A549 (cell line): Measurements from ENCODE around the gene KIF1B. TPM values are rescaled to one million over a fixed set of nuclear protein-coding genes. Genes with fewer than 3 reads are reported as not detected.

Experiments used
- ATAC-seq, 2 experiments: fragments of 200-7000 bp in 1 of 2; fragments of >200 bp in 1 of 2; cut with Nextera tagmentation in 1 of 2; cut with Tn5 transposase in 1 of 2; 3 replicates each; pipeline versions ENCODE4 v1.8.0 to v1.9.1; 2018 to 2020; ENCODE audit warnings: mild to moderate bottlenecking in 1 of 2, moderate library complexity in 1 of 2
- CTCF ChIA-PET: fragments of 300-600 bp; sonication (Branson Sonifier 250); formaldehyde crosslinking; extraction: SDS; loops from one replicate; lab custom pipeline; 2021; ENCODE audit warnings: antibody characterized with exemption, inconsistent platforms; lab: Yijun Ruan, JAX
- POLR2A ChIA-PET: fragments of 350-600 bp; formaldehyde crosslinking; extraction: SDS; loops from one replicate; lab custom pipeline; 2021; ENCODE audit warnings: antibody characterized with exemption, inconsistent platforms; lab: Yijun Ruan, JAX
- DNase-seq, 2 experiments: peaks; one replicate each; pipeline versions ENCODE4 v3.0.0 to v3.0.0-alpha.2; 2011 to 2016; ENCODE audit warnings: low read depth in 1 of 2, low spot score in 1 of 2
- FAIRE-seq: peaks from 2 replicates; lab custom pipeline; 2011; peaks lifted over from hg19 to GRCh38; lab: Jason Lieb, UNC
- H3K27ac ChIP-seq, 2 experiments: fragments of >200 bp; sonication (Bioruptor Twin); formaldehyde crosslinking; 3 replicates each; pipeline ENCODE4 v1.5.1; 2016 to 2017
- H3K4me1 ChIP-seq: fragments of >200 bp; sonication (Bioruptor Twin); formaldehyde crosslinking; 3 replicates; pipeline ENCODE4 v1.6.1; 2016
- H3K4me2 ChIP-seq: fragments of >200 bp; sonication (Bioruptor Twin); formaldehyde crosslinking; 3 replicates; pipeline ENCODE4 v1.6.1; 2016
- H3K4me3 ChIP-seq: fragments of >200 bp; sonication (Bioruptor Twin); formaldehyde crosslinking; 3 replicates; pipeline ENCODE4 v1.5.1; 2016
- H3K9me3 ChIP-seq: fragments of >200 bp; sonication (Bioruptor Twin); formaldehyde crosslinking; 3 replicates; pipeline ENCODE4 v1.6.1; 2016
- CEBPB ChIP-seq, 2 experiments: fragments of >200 bp in 1 of 2; sonication (Bioruptor Twin) in 1 of 2; formaldehyde crosslinking in 1 of 2; IDR thresholded peaks; 2 replicates each; pipeline ENCODE4 v1.6.1; 2012 to 2016
- EHF ChIP-seq: fragments of 250-450 bp; sonication (Bioruptor Pico); IDR thresholded peaks from 2 replicates; pipeline ENCODE4 v1.5.0; 2020; ENCODE audit warnings: mild to moderate bottlenecking
- EHMT2 ChIP-seq: fragments of 200-600 bp; sonication (generic); IDR thresholded peaks from 2 replicates; pipeline ENCODE4 v1.6.1; 2016; ENCODE audit warnings: antibody characterized with exemption, low read depth, mild to moderate bottlenecking, moderate library complexity
- EP300 ChIP-seq, 2 experiments: fragments of >200 bp; sonication (Bioruptor Twin); formaldehyde crosslinking; IDR thresholded peaks; 2 replicates in 1 of 2; 3 replicates in 1 of 2; pipeline ENCODE4 v1.6.1; 2016 to 2017
- ESRRA ChIP-seq: fragments of 150-350 bp; IDR thresholded peaks from 2 replicates; pipeline ENCODE4 v1.6.1; 2014; ENCODE audit warnings: mild to moderate bottlenecking, low read length, borderline replicate concordance
- FOXS1 ChIP-seq: fragments of 250-450 bp; sonication (Bioruptor Pico); IDR thresholded peaks from 2 replicates; pipeline ENCODE4 v1.5.0; 2020; ENCODE audit warnings: mild to moderate bottlenecking, moderate library complexity
- GATA3 ChIP-seq: IDR thresholded peaks from 2 replicates; pipeline ENCODE4 v1.6.1; 2012; ENCODE audit warnings: borderline replicate concordance
- HOXA7 ChIP-seq: fragments of 250-450 bp; sonication (Bioruptor Pico); IDR thresholded peaks from 2 replicates; pipeline ENCODE4 v1.5.0; 2020; ENCODE audit warnings: mild to moderate bottlenecking, moderate library complexity
- JUN ChIP-seq, 2 experiments: fragments of >200 bp; sonication (Bioruptor Twin); formaldehyde crosslinking; IDR thresholded peaks; 2 replicates in 1 of 2; 3 replicates in 1 of 2; pipeline ENCODE4 v1.6.1; 2016 to 2017
- KDM1A ChIP-seq: fragments of 200-600 bp; sonication (generic); IDR thresholded peaks from 2 replicates; pipeline ENCODE4 v1.6.1; 2016; ENCODE audit warnings: low read depth, mild to moderate bottlenecking
- KDM5A ChIP-seq: fragments of 200-600 bp; sonication (generic); IDR thresholded peaks from 2 replicates; pipeline ENCODE4 v1.6.1; 2016; ENCODE audit warnings: antibody characterized with exemption, mild to moderate bottlenecking
- MAZ ChIP-seq: fragments of 150-350 bp; IDR thresholded peaks from 2 replicates; pipeline ENCODE4 v1.6.1; 2014; ENCODE audit warnings: antibody characterized with exemption, low read depth, low read length, borderline replicate concordance
- MYC ChIP-seq: IDR thresholded peaks from 2 replicates; pipeline ENCODE4 v1.6.1; 2012; ENCODE audit warnings: mild to moderate bottlenecking, inconsistent platforms, low read length, improper control_type of control experiment, borderline replicate concordance
- PBX3 ChIP-seq: IDR thresholded peaks from 2 replicates; pipeline ENCODE4 v1.6.1; 2012
- PHF8 ChIP-seq: fragments of 200-600 bp; sonication (generic); IDR thresholded peaks from 2 replicates; pipeline ENCODE4 v1.6.1; 2016; ENCODE audit warnings: low read depth, mild to moderate bottlenecking, antibody characterized with exemption, moderate library complexity, borderline replicate concordance
- RARB ChIP-seq: fragments of 250-450 bp; sonication (Bioruptor Pico); IDR thresholded peaks from 2 replicates; pipeline ENCODE4 v1.8.0; 2021; ENCODE audit warnings: mild to moderate bottlenecking, moderate library complexity
- REST ChIP-seq: fragments of 200-600 bp; sonication (generic); IDR thresholded peaks from 2 replicates; pipeline ENCODE4 v1.6.1; 2016; ENCODE audit warnings: antibody characterized with exemption, mild to moderate bottlenecking, moderate library complexity
- USF2 ChIP-seq: fragments of 450-650 bp; IDR thresholded peaks from 2 replicates; pipeline ENCODE4 v1.6.1; 2014; ENCODE audit warnings: antibody characterized with exemption
- ZC3H11A ChIP-seq: fragments of 450-650 bp; IDR thresholded peaks from 2 replicates; pipeline ENCODE4 v1.6.1; 2014; ENCODE audit warnings: antibody characterized with exemption, mild to moderate bottlenecking
- ZFP36 ChIP-seq: fragments of 450-650 bp; IDR thresholded peaks from 2 replicates; pipeline ENCODE4 v1.6.1; 2014; ENCODE audit warnings: borderline replicate concordance; ENCODE audit not compliant: partially characterized antibody
- ZNF302 ChIP-seq: fragments of 250-450 bp; sonication (Bioruptor Pico); IDR thresholded peaks from 2 replicates; pipeline ENCODE4 v1.9.0; 2021; ENCODE audit warnings: inconsistent platforms, mild to moderate bottlenecking, moderate library complexity
- ZSCAN20 ChIP-seq: fragments of 250-450 bp; sonication (Bioruptor Pico); IDR thresholded peaks from 2 replicates; pipeline ENCODE4 v1.8.0; 2022; ENCODE audit warnings: mild to moderate bottlenecking, moderate library complexity
- WGBS: methylation state at CpG from one replicate; pipeline ENCODE4 v1.1.6; 2017; ENCODE audit errors: missing lambda C conversion rate; 5-methylcytosine and 5-hydroxymethylcytosine counted together
- polyA plus RNA-seq, 4 experiments: library from polyadenylated mRNA; depleted of rRNA in 3 of 4; stranded (reverse); fragments of >200 nt; fragmentation: RNase III in 1 of 4; extraction: RNeasy Plus Mini Kit Qiagen cat#74134 plus additional on column Dnase treatment in 1 of 4; gene quantifications; 2 replicates in 3 of 4; 3 replicates in 1 of 4; pipeline ENCODE4 v1.2.3, GENCODE V29; 2011 to 2017

KIF1B gene
- polyA plus RNA-seq, 2 of the 4 experiments (the other 2 are of a cell fraction): 9.8 to 18.3 TPM

GRCh38 chr1:10304295-10304694 lies 93.9 kb downstream of the KIF1B start:
- ChIA-PET POLR2A (no interaction called here), CTCF (no interaction called here)
- H3K9me3 ChIP-seq: no peaks in the 10 kb centered on the region
- no peaks in the 10 kb centered on the region for H3K4me1 ChIP-seq
- DNase-seq: no peak
- no peak overlapping the region for H3K4me3 ChIP-seq
- no peak overlapping the region for H3K27ac ChIP-seq
- 93% methylated on average over 11 of the region's 11 CpGs for whole genome bisulfite sequencing
- no peak for FAIRE-seq
- ATAC-seq: no peak
- no peak for TF ChIP-seq ZSCAN20 (CRISPR knock-in tag)
- no peak for TF ChIP-seq HOXA7
- no peak for TF ChIP-seq MAZ
- no peak for TF ChIP-seq ZNF302 (CRISPR knock-in tag)
- no peak for TF ChIP-seq RARB (CRISPR knock-in tag)
- TF ChIP-seq EHF: no peak
- no peak for TF ChIP-seq MYC
- TF ChIP-seq PBX3: no peak
- no peak for TF ChIP-seq KDM5A
- TF ChIP-seq CEBPB (IDR thresholded peaks at IDR 0.05): no peak
- no peak for TF ChIP-seq REST
- no peak for TF ChIP-seq FOXS1
- no peak for TF ChIP-seq EHMT2
- TF ChIP-seq USF2: no peak
- no peak for TF ChIP-seq JUN (IDR thresholded peaks at IDR 0.05)
- TF ChIP-seq ZC3H11A: no peak
- TF ChIP-seq ESRRA: no peak
- no peak overlapping the region for H3K4me2 ChIP-seq

DNA sequence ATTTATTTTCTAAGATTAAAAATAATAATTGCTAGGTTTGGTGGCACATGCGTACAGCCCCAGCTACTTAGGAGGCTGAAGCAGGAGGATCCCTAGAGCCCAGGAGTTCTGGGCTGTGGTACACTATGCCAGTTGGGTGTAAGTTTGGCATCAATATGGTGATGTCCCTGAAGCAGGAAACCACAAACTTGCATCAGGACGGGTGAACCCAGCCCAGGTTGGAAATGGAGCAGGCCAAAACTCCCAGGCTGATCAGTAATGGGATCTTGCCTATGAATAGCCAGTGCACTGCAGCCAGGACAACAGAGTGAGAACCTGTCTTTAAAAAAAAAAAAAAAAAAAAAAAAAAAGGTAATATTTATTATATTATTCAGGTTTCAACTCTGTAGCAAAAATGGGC lies 96.1 kb downstream of the KIF1B start:
- ATAC-seq (no peak), DNase-seq (no peak), FAIRE-seq (no peak)
- CTCF ChIA-PET: no interaction called here
- no peak overlapping the region for H3K4me3 ChIP-seq
- no peak overlapping the region for H3K4me2 ChIP-seq
- POLR2A ChIA-PET: no interaction called here
- H3K27ac ChIP-seq: no peak overlapping the region
- no peaks in the 10 kb centered on the region for H3K4me1 ChIP-seq
- TF ChIP-seq PHF8 (no peak), GATA3 (no peak), KDM1A (no peak), JUN (IDR thresholded peaks at IDR 0.05) (no peak), ZFP36 (no peak), EP300 (IDR thresholded peaks at IDR 0.05) (no peak)
- no peaks in the 10 kb centered on the region for H3K9me3 ChIP-seq
- WGBS: 93% methylated on average over 2 of the region's 2 CpGs
